H9 (cell line): ENCODE data around the gene COQ8A. TPM values are rescaled to one million over a fixed set of nuclear protein-coding genes. Genes with fewer than 3 reads are reported as not detected.
A peak's percentile ranks its signal among the peaks of the same experiment; 100 is the strongest.

Experiments
- DNase-seq: peaks from one replicate; pipeline ENCODE4 v3.0.0-alpha.2; 2017
- H2AFZ ChIP-seq: one replicate; pipeline ENCODE4 v1.6.1; 2013; ENCODE audit warnings: mild to moderate bottlenecking, low read length, control low read depth, moderate library complexity
- H2AK5ac ChIP-seq: 2 replicates; pipeline ENCODE4 v1.6.1; 2013; ENCODE audit warnings: low read length, control low read depth, mixed read lengths; ENCODE audit not compliant: insufficient read length
- H2BK120ac ChIP-seq: one replicate; pipeline ENCODE4 v1.6.1; 2013; ENCODE audit warnings: low read depth, mild to moderate bottlenecking, low read length, control low read depth, inconsistent platforms; ENCODE audit not compliant: poor library complexity, severe bottlenecking
- H2BK12ac ChIP-seq: 2 replicates; pipeline ENCODE4 v1.6.1; 2013; ENCODE audit warnings: low read length, control low read depth, mixed read lengths, low read depth; ENCODE audit not compliant: insufficient read length
- H2BK15ac ChIP-seq: 2 replicates; pipeline ENCODE4 v1.6.1; 2013; ENCODE audit warnings: low read depth, low read length, control low read depth
- H2BK20ac ChIP-seq: one replicate; pipeline ENCODE4 v1.6.1; 2013; ENCODE audit warnings: low read depth, mild to moderate bottlenecking, low read length, control low read depth, inconsistent platforms; ENCODE audit not compliant: poor library complexity, severe bottlenecking
- H2BK5ac ChIP-seq: 2 replicates; pipeline ENCODE4 v1.6.1; 2013; ENCODE audit warnings: low read length, control low read depth, mixed read lengths; ENCODE audit not compliant: insufficient read length
- H3K14ac ChIP-seq: 2 replicates; pipeline ENCODE4 v1.6.1; 2013; ENCODE audit warnings: low read length, control low read depth; ENCODE audit not compliant: insufficient read depth
- H3K18ac ChIP-seq: 2 replicates; pipeline ENCODE4 v1.6.1; 2013; ENCODE audit warnings: low read depth, mild to moderate bottlenecking, mixed read lengths, low read length, control low read depth; ENCODE audit not compliant: insufficient read length
- H3K23ac ChIP-seq: 2 replicates; pipeline ENCODE4 v1.6.1; 2013; ENCODE audit warnings: low read length, control low read depth, mixed read lengths, low read depth; ENCODE audit not compliant: insufficient read length
- H3K23me2 ChIP-seq: 2 replicates; pipeline ENCODE4 v1.6.1; 2013; ENCODE audit warnings: low read depth, mild to moderate bottlenecking, mixed read lengths, low read length, control low read depth; ENCODE audit not compliant: insufficient read length, poor library complexity, severe bottlenecking
- H3K27ac ChIP-seq: 2 replicates; pipeline ENCODE4 v1.5.1; 2013; ENCODE audit warnings: low read length, control low read depth, mixed read lengths, low read depth; ENCODE audit not compliant: insufficient read length
- H3K27me3 ChIP-seq: 2 replicates; pipeline ENCODE4 v1.6.1; 2013; ENCODE audit warnings: low read length, control low read depth, inconsistent platforms; ENCODE audit not compliant: insufficient read depth
- H3K4ac ChIP-seq: 2 replicates; pipeline ENCODE4 v1.6.1; 2013; ENCODE audit warnings: low read depth, mild to moderate bottlenecking, control low read depth, inconsistent platforms, low read length, moderate library complexity
- H3K4me1 ChIP-seq: 2 replicates; pipeline ENCODE4 v1.6.1; 2013; ENCODE audit warnings: low read length, control low read depth, inconsistent platforms; ENCODE audit not compliant: insufficient read depth
- H3K4me2 ChIP-seq: 2 replicates; pipeline ENCODE4 v1.6.1; 2013; ENCODE audit warnings: low read length, control low read depth, mixed read lengths; ENCODE audit not compliant: insufficient read length, insufficient read depth
- H3K56ac ChIP-seq: 2 replicates; pipeline ENCODE4 v1.6.1; 2013; ENCODE audit warnings: low read depth, mild to moderate bottlenecking, mixed read lengths, low read length, control low read depth; ENCODE audit not compliant: insufficient read length
- H3K79me1 ChIP-seq: 2 replicates; pipeline ENCODE4 v1.6.1; 2013; ENCODE audit warnings: low read depth, mild to moderate bottlenecking, moderate library complexity, low read length, control low read depth, inconsistent platforms; ENCODE audit not compliant: insufficient read depth, poor library complexity, severe bottlenecking
- H3K79me2 ChIP-seq: 2 replicates; pipeline ENCODE4 v1.6.1; 2013; ENCODE audit warnings: low read length, control low read depth, inconsistent platforms; ENCODE audit not compliant: insufficient read depth
- H3K9ac ChIP-seq: 2 replicates; pipeline ENCODE4 v1.6.1; 2013; ENCODE audit warnings: low read length, control low read depth, mixed read lengths; ENCODE audit not compliant: insufficient read length; ENCODE audit errors: extremely low read depth
- H3K9me3 ChIP-seq: one replicate; pipeline ENCODE4 v1.6.1; 2013; ENCODE audit warnings: low read depth, low read length, inconsistent platforms; ENCODE audit not compliant: control insufficient read depth
- H3T11ph ChIP-seq: one replicate; pipeline ENCODE4 v1.6.1; 2013; ENCODE audit warnings: mild to moderate bottlenecking, low read length, control low read depth, inconsistent platforms
- H4K20me1 ChIP-seq: one replicate; pipeline ENCODE4 v1.6.1; 2013; ENCODE audit not compliant: control insufficient read depth, insufficient read length, insufficient read depth
- H4K5ac ChIP-seq: 2 replicates; pipeline ENCODE4 v1.6.1; 2013; ENCODE audit warnings: low read depth, mild to moderate bottlenecking, mixed read lengths, low read length, control low read depth; ENCODE audit not compliant: insufficient read length
- H4K8ac ChIP-seq: replicated peaks from 2 replicates; pipeline ENCODE4 v1.6.1; 2013; ENCODE audit warnings: low read length, control low read depth, mixed read lengths, low read depth; ENCODE audit not compliant: insufficient read length
- H4K91ac ChIP-seq: 2 replicates; pipeline ENCODE4 v1.6.1; 2013; ENCODE audit warnings: low read depth, mild to moderate bottlenecking, moderate library complexity, mixed read lengths, low read length, control low read depth; ENCODE audit not compliant: insufficient read length
- H3K27ac Mint-ChIP-seq, 3 experiments: 2 replicates in 2 of 3; 3 replicates in 1 of 3; pipeline ENCODE4 v1.8.0; 2020 to 2021; ENCODE audit warnings: mixed read lengths in 3 of 3, mild to moderate bottlenecking in 1 of 3, moderate library complexity in 1 of 3
- H3K27me3 Mint-ChIP-seq: 2 replicates; pipeline ENCODE4 v1.8.0; 2021; ENCODE audit warnings: low read depth, mild to moderate bottlenecking, moderate library complexity, mixed read lengths
- H3K36me3 Mint-ChIP-seq, 3 experiments: 2 replicates in 2 of 3; 3 replicates in 1 of 3; pipeline ENCODE4 v1.8.0; 2020 to 2021; ENCODE audit warnings: low read depth in 3 of 3, mixed read lengths in 3 of 3; ENCODE audit not compliant: insufficient read depth in 1 of 3
- H3K4me1 Mint-ChIP-seq, 2 experiments: 2 replicates each; pipeline ENCODE4 v1.8.0; 2020; ENCODE audit warnings: mixed read lengths in 2 of 2
- H3K4me3 Mint-ChIP-seq, 2 experiments: 2 replicates in 1 of 2; 3 replicates in 1 of 2; pipeline ENCODE4 v1.8.0; 2020 to 2021; ENCODE audit warnings: mild to moderate bottlenecking in 2 of 2, mixed read lengths in 2 of 2, moderate library complexity in 1 of 2
- H3K9me3 Mint-ChIP-seq, 2 experiments: 2 replicates in 1 of 2; 3 replicates in 1 of 2; pipeline ENCODE4 v1.8.0; 2020; ENCODE audit warnings: mild to moderate bottlenecking in 2 of 2, mixed read lengths in 2 of 2, moderate library complexity in 1 of 2
- WGBS: extraction: QIAGEN DNeasy Blood & Tissue Kit; methylation state at CpG from one replicate; pipeline ENCODE4 v1.1.7; 2013; ENCODE audit warnings: missing lambda C conversion rate, low lambda C conversion rate, mixed read lengths; ENCODE audit not compliant: insufficient read length; ENCODE audit errors: extremely low coverage; 5-methylcytosine and 5-hydroxymethylcytosine counted together
- total RNA-seq: library from RNA; stranded (reverse); gene quantifications from 2 replicates; pipeline ENCODE4 v1.2.1, GENCODE V29; 2021
- TF ChIP-seq, protein P1 (sequence below): fragments of 200-600 bp; sonication (generic); conservative IDR thresholded peaks from 3 replicates; pipeline ENCODE4 v1.8.0; 2021; ENCODE audit warnings: antibody characterized with exemption, mild to moderate bottlenecking

The COQ8A gene
- total RNA-seq, 1 experiment from 2014 or later: 26.0 TPM

DNA sequence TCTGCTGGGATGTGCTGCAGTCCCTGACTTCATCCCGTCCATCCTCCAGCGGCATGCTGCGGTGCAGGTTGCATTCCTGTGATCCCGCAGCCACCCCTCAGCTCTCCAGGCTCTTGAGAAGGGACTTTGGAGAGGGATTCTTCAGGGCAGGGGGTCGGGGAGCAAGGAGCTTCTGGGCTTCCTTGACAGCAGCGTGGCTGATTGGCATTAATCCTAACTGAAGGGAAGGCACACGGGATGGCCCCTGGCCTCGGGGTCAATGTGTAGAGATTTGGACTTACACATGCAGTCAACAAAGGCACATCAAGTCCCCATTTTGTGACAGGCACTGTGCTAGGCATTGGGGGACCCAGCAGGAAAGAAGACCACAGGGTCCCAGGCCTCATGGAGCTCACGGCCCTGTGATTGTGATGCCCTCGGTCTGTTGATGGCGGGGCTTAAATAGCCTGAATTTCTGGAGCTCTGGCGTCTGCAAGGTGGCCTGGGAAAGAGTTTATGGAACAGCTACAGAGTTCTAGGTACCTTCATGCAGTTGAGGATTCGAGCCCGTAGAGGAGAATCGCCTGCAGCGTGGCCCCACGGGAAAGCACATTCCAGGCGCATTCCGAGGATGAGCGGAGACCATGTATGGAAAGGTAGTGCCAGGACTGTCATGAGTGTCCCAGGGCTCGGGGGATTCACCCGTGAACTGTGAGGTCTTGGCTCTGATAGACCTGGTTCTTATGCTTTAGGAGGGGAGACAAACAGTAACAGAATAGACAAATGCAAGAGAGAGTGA lies 49.6 kb upstream of the COQ8A start:
- no peak overlapping the region for H2BK120ac ChIP-seq
- no peak overlapping the region for H2AFZ ChIP-seq
- H3K9me3 ChIP-seq: no peaks in the 10 kb centered on the region
- TF ChIP-seq, protein P1, sequence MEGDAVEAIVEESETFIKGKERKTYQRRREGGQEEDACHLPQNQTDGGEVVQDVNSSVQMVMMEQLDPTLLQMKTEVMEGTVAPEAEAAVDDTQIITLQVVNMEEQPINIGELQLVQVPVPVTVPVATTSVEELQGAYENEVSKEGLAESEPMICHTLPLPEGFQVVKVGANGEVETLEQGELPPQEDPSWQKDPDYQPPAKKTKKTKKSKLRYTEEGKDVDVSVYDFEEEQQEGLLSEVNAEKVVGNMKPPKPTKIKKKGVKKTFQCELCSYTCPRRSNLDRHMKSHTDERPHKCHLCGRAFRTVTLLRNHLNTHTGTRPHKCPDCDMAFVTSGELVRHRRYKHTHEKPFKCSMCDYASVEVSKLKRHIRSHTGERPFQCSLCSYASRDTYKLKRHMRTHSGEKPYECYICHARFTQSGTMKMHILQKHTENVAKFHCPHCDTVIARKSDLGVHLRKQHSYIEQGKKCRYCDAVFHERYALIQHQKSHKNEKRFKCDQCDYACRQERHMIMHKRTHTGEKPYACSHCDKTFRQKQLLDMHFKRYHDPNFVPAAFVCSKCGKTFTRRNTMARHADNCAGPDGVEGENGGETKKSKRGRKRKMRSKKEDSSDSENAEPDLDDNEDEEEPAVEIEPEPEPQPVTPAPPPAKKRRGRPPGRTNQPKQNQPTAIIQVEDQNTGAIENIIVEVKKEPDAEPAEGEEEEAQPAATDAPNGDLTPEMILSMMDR: no peak
- no peaks in the 10 kb centered on the region for H3K79me2 ChIP-seq
- no peak overlapping the region for H2BK20ac ChIP-seq
- H4K91ac ChIP-seq: no peak overlapping the region
- H2BK12ac ChIP-seq: no peak overlapping the region
- no peaks in the 10 kb centered on the region for H3K27me3 ChIP-seq
- Mint-ChIP-seq H3K4me3 (no peak overlapping the region), H3K36me3 (peaks cover 16 to 73% (median 53%) of the 10 kb centered on the region in 3 experiments; a peak in 6 of 7 replicates), H3K9me3 (no peaks in the 10 kb centered on the region), H3K27ac (peak overlapping the region in 2 of 3 experiments; percentile 5 to 86; a peak in 4 of 7 replicates), H3K4me1 (no peaks in the 10 kb centered on the region), H3K27me3 (no peaks in the 10 kb centered on the region)
- no peak for DNase-seq
- H3K23ac ChIP-seq: no peak overlapping the region
- no peak overlapping the region for H2AK5ac ChIP-seq
- no peak overlapping the region for H3T11ph ChIP-seq
- no peak overlapping the region for H2BK15ac ChIP-seq
- no peak overlapping the region for H3K4me2 ChIP-seq
- no peak overlapping the region for H2BK5ac ChIP-seq
- H3K14ac ChIP-seq: no peak overlapping the region; the same call in 1 of the 2 replicates
- no peaks in the 10 kb centered on the region for H3K79me1 ChIP-seq
- no peak overlapping the region for H3K18ac ChIP-seq
- no peak overlapping the region for H3K9ac ChIP-seq
- no peaks in the 10 kb centered on the region for H4K20me1 ChIP-seq
- no peak overlapping the region for H4K8ac ChIP-seq
- no peak overlapping the region for H3K4ac ChIP-seq
- no peak overlapping the region for H3K27ac ChIP-seq
- no peaks in the 10 kb centered on the region for H3K4me1 ChIP-seq
- H4K5ac ChIP-seq: no peak overlapping the region
- no peaks in the 10 kb centered on the region for H3K23me2 ChIP-seq
- WGBS: no CpG with 5 or more reads among the region's 22 CpGs
- no peak overlapping the region for H3K56ac ChIP-seq
